WI38 (cell line): ENCODE results near the gene DBX1.
A peak's percentile ranks its signal among the peaks of the same experiment; 100 is the strongest.

Experiments
- H3K4me3 ChIP-seq: 2 replicates; pipeline ENCODE4 v1.5.1; 2011; ENCODE audit warnings: low read depth, mild to moderate bottlenecking, control low read depth, low read length
- CTCF ChIP-seq: IDR thresholded peaks from 2 replicates; pipeline ENCODE4 v1.5.1; 2012; ENCODE audit warnings: low read depth, mild to moderate bottlenecking, control low read depth, low read length

The DBX1 gene

GRCh38 chr11:20117291-20117690 is 43.0 kb downstream of the DBX1 start:
- no peak for TF ChIP-seq CTCF
- H3K4me3 ChIP-seq, result no peak overlapping the region

GRCh38 chr11:20116825-20117224 is 43.5 kb downstream of the DBX1 start:
- no peak for TF ChIP-seq CTCF
- no peak overlapping the region for H3K4me3 ChIP-seq

- no peak for TF ChIP-seq CTCF
- no peak overlapping the region for H3K4me3 ChIP-seq
Measured at GRCh38 chr11:20114588-20114987, 45.7 kb downstream of the DBX1 start.

- no peak for TF ChIP-seq CTCF
- no peak overlapping the region for H3K4me3 ChIP-seq
Measured at GRCh38 chr11:20113149-20113438, 47.2 kb downstream of the DBX1 start.

- TF ChIP-seq CTCF, result no peak
- peak overlapping the region; percentile 39 for H3K4me3 ChIP-seq
Measured at GRCh38 chr11:20112291-20113148, 47.8 kb downstream of the DBX1 start.

- H3K4me3 ChIP-seq, result no peak overlapping the region
- TF ChIP-seq CTCF, result no peak
Measured at GRCh38 chr11:20111871-20112270, 48.4 kb downstream of the DBX1 start.

- TF ChIP-seq CTCF, result peak; percentile 91
- no peak overlapping the region for H3K4me3 ChIP-seq
Measured at GRCh38 chr11:20110908-20111669, 49.2 kb downstream of the DBX1 start.
